Activated T-helper 2 cell treated with anti-CD3 and anti-CD28 coated beads, Interferon-gamma antibody, Interleukin-2, Interleukin-4, amounts not matched to agents 10 μg/mL and 5 μg/mL and 100 μg/mL, durations not matched to agents 14 hours and 24 hours and 36 hours (primary cell): Measurements from ENCODE around the gene SLC2A6. TPM values are rescaled to one million over a fixed set of nuclear protein-coding genes. Genes with fewer than 3 reads are reported as not detected.

Experiments used
- DNase-seq: peaks from one replicate; pipeline ENCODE4 v3.0.0; 2021; ENCODE audit warnings: low spot score
- H3K27ac Mint-ChIP-seq: one replicate; pipeline ENCODE4 v1.8.0; 2021; ENCODE audit warnings: mixed read lengths
- H3K27me3 Mint-ChIP-seq: one replicate; pipeline ENCODE4 v1.8.0; 2021; ENCODE audit warnings: low read depth, mixed read lengths
- H3K36me3 Mint-ChIP-seq: one replicate; pipeline ENCODE4 v1.8.0; 2021; ENCODE audit warnings: low read depth, mixed read lengths
- H3K4me1 Mint-ChIP-seq: one replicate; pipeline ENCODE4 v1.8.0; 2021; ENCODE audit warnings: low read depth, mixed read lengths
- H3K4me3 Mint-ChIP-seq: one replicate; pipeline ENCODE4 v1.8.0; 2021; ENCODE audit warnings: low read depth, mild to moderate bottlenecking, moderate library complexity, mixed read lengths
- H3K9me3 Mint-ChIP-seq: one replicate; pipeline ENCODE4 v1.8.0; 2021; ENCODE audit warnings: mixed read lengths
- intact Hi-C: fragments of 100-400 bp; cut with micrococcal nuclease; formaldehyde crosslinking; loops from one replicate; pipeline ENCODE4 v1.15.1; 2023
- total RNA-seq: library from RNA; stranded (reverse); gene quantifications from 2 replicates; pipeline ENCODE4 v1.2.3, GENCODE V29; 2022

The SLC2A6 gene, protein sequence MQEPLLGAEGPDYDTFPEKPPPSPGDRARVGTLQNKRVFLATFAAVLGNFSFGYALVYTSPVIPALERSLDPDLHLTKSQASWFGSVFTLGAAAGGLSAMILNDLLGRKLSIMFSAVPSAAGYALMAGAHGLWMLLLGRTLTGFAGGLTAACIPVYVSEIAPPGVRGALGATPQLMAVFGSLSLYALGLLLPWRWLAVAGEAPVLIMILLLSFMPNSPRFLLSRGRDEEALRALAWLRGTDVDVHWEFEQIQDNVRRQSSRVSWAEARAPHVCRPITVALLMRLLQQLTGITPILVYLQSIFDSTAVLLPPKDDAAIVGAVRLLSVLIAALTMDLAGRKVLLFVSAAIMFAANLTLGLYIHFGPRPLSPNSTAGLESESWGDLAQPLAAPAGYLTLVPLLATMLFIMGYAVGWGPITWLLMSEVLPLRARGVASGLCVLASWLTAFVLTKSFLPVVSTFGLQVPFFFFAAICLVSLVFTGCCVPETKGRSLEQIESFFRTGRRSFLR
- 6.1 and 6.5 TPM in 2 replicates for total RNA-seq

DNA sequence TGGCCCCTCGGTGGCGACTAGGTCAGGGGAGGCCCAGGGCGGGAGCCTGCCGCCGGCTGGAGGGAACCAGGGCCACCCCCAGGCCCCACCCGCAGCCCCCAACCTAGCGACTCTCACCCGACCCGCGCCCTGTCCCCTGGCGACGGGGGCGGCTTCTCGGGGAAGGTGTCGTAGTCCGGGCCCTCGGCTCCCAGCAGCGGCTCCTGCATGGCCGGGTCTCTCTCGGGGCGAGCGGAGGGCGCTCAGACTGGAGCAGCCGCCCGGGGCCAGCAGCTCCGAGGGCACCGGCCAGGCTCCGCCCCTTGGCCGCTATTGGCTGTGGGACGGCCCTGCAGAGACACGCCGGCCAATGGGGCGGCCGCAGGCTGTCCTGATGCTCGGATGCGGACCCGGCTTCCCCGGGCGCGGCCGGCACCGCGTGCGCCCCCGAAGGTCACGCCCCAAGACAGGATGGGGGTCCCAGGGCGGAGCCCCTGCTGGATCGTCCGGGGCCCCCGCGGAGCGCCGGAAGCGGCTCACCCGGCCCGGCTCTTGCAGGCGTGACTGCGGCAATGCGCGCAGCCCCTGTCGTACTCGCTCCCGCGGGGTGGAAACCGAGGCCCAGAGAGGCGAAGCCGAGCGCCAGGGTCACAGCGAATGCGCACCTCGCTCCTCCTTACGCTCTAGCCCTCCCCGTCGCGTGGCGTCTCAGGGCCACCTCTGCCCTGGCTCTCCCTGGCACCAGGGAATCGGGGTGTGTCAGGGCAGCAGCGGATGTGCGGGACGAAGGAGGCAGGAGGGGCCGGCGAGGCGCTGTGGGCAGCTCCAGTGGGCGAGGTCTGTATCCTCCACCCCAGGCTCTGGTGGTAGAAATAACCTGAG is at the start of gene SLC2A6:
Gene SLC2A6, minus strand, starts transcription at position 249 of the 861 bp plus-strand sequence. Its CDS starts 40 bp downstream, at position 209.
- peak within 1 kb of the TSS; percentile 72 for H3K4me3 Mint-ChIP-seq
- peaks cover 11% of the 10 kb centered on the region for H3K4me1 Mint-ChIP-seq
- H3K27ac Mint-ChIP-seq = no peak within 1 kb of the TSS
- peaks cover 8% of the 10 kb centered on the region for H3K27me3 Mint-ChIP-seq
- H3K36me3 Mint-ChIP-seq = no peaks in the 10 kb centered on the region
- peak; percentile 79 for DNase-seq
- no peaks in the 10 kb centered on the region for H3K9me3 Mint-ChIP-seq
- intact Hi-C loops = loop anchor here (2.0 to 5.0 kb wide), 3 partner anchors 18 to 107 kb away; partner anchors contain the start of gene REXO4

- Mint-ChIP-seq H3K4me1 (no peaks in the 10 kb centered on the region), H3K27me3 (peaks cover 7% of the 10 kb centered on the region), H3K27ac (no peak overlapping the region), H3K9me3 (no peaks in the 10 kb centered on the region), H3K4me3 (no peak overlapping the region), H3K36me3 (no peaks in the 10 kb centered on the region)
- intact Hi-C loops = no loop called here
- DNase-seq = no peak
Observed at GRCh38 chr9:133528001-133528875, 49.3 kb upstream of the SLC2A6 start.

- Mint-ChIP-seq H3K36me3 (no peaks in the 10 kb centered on the region), H3K4me3 (no peak overlapping the region), H3K27me3 (no peaks in the 10 kb centered on the region), H3K9me3 (no peaks in the 10 kb centered on the region), H3K4me1 (no peaks in the 10 kb centered on the region), H3K27ac (no peak overlapping the region)
- DNase-seq = no peak
- intact Hi-C loops = no loop called here
Observed at GRCh38 chr9:133527444-133527920, 48.6 kb upstream of the SLC2A6 start.

DNA sequence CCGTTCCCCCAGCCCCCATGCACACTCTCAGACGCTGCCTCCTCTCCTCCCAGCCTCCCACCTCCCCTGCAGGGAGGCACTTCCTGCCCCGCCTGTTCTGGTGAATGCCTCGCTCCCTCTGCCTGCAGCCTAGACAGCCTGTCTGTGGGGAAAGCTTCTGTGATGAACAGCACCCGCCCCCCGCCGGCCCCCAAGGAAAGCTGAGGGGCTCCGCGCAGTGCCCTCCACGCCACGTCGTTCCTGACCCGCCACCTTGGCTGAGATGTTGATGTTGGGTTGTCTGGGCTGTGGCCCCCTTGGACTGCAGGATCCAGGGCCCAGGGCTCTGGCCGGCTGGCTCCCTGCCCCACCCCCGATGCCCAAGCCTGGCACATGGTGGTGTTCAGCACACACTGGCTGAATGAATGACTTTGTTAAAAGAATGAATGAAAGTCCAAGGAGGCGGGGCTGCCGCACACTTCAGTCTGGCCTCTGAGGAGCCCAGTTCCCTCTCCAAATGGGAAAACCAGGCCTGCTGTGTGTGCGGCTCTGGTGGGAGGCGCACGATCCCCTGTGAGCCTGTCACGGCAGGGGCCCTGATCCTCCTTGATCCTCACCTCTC is 47.9 kb upstream of the SLC2A6 start:
- intact Hi-C loops = no loop called here
- Mint-ChIP-seq H3K9me3 (no peaks in the 10 kb centered on the region), H3K4me1 (no peaks in the 10 kb centered on the region), H3K27me3 (no peaks in the 10 kb centered on the region), H3K27ac (no peak overlapping the region), H3K4me3 (no peak overlapping the region), H3K36me3 (no peaks in the 10 kb centered on the region)
- no peak for DNase-seq

DNA sequence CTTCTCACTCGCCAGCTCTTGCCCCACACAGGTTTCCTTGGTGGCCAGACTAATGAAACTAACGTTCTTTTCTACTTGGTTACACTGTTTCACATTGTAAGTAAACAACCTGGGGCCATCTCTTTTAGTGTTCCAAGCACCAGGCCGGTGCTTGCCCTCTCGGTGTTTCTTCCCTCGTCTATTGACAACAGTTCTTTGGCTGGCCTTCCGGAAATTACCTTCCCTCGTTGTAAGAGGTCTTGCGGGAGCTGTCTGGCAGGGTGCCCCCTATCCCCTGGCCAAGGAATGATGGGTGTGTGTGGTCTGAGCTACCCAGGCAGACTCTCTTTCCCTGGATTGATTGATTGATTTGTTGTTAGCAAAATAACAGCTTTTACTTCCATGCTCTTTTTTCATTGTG is 46.8 kb upstream of the SLC2A6 start:
- DNase-seq = no peak
- Mint-ChIP-seq H3K36me3 (no peaks in the 10 kb centered on the region), H3K4me3 (no peak overlapping the region), H3K27ac (no peak overlapping the region), H3K9me3 (no peaks in the 10 kb centered on the region), H3K4me1 (no peaks in the 10 kb centered on the region), H3K27me3 (no peaks in the 10 kb centered on the region)
- intact Hi-C loops = no loop called here

DNA sequence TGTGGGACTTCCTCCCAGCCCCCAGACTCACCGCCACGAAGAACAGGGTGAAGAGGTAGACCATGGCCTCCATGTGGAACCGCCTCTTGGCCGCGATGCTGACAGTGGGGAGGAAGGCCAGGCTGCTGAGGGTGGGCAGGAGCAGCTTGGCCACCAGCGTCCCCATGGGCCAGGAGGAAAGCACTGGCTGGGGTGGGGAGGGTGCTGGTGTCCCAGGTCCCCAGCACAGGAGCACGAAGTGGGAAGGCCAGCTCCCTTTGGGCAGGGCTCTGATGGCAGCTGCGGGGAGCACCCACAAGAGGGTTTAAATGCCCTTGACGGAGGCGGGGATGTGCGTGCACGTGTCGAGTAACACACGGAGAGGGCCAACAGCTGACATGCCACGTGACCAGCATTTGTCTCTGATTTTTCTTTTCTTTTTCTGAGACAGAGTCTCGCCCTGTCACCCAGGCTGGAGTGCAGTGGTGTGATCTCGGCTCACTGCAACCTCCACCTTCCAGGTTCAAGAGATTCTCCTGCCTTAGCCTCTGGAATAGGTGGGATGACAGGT is 45.9 kb upstream of the SLC2A6 start, which contains the start of gene MYMK:
Gene MYMK, minus strand, starts transcription at position 281 of the 550 bp plus-strand sequence. Its CDS starts 115 bp downstream, at position 166.
- H3K9me3 Mint-ChIP-seq = no peaks in the 10 kb centered on the region
- H3K27ac Mint-ChIP-seq = no peak within 1 kb of the TSS

DNA sequence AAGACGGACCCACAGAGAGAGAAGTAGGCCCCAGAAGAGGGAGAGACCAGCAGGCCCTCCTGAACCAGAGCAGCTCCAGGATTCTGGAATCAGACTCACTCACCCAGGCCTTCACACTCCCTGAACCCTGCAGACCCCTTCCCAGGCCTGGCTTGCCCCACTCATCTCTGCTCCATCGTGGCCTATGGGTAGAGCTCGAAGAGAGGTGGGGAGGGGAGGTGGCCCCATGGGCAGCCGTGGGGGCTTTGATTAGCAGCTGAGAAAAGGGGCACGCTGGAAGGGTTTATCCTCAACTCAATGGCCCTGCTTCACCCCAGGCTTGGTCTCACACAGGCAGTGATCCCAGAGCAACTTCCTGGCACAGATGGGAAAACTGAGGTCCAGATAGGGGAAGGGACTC is 45.2 kb upstream of the SLC2A6 start:
- no peak overlapping the region for H3K27ac Mint-ChIP-seq

More for the DNA sequence above, 45.9 kb upstream of the SLC2A6 start, which contains the start of gene MYMK:
- Mint-ChIP-seq H3K27me3 (no peaks in the 10 kb centered on the region), H3K4me3 (no peak within 1 kb of the TSS), H3K36me3 (no peaks in the 10 kb centered on the region), H3K4me1 (no peaks in the 10 kb centered on the region)
- intact Hi-C loops = no loop called here
- no peak for DNase-seq

DNA sequence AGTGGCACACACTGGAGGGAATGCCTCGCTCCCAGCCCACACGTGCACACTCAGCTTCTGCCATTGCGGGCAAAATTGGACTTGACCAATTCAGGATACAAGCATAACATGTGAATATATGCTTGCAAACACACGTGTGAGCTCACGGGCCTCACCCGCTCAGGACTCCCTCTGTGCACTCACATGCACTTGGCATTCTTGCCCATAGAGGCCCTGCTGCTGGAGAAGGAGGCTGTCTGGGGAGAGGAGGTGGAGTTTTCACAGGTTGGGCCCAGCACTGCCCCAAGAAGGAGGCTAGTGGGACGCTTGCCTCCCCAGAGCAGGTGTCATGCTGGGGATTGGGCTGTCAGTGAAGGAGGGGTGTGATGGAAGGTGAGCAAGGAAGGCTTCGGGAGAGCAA is 44.2 kb upstream of the SLC2A6 start:
- H3K36me3 Mint-ChIP-seq = no peaks in the 10 kb centered on the region
- intact Hi-C loops = no loop called here

More for the DNA sequence above, 45.2 kb upstream of the SLC2A6 start:
- H3K9me3 Mint-ChIP-seq = no peaks in the 10 kb centered on the region
- no peak overlapping the region for H3K4me3 Mint-ChIP-seq
- no peak for DNase-seq
- intact Hi-C loops = no loop called here
- no peaks in the 10 kb centered on the region for H3K4me1 Mint-ChIP-seq
- no peaks in the 10 kb centered on the region for H3K27me3 Mint-ChIP-seq
- no peaks in the 10 kb centered on the region for H3K36me3 Mint-ChIP-seq

DNA sequence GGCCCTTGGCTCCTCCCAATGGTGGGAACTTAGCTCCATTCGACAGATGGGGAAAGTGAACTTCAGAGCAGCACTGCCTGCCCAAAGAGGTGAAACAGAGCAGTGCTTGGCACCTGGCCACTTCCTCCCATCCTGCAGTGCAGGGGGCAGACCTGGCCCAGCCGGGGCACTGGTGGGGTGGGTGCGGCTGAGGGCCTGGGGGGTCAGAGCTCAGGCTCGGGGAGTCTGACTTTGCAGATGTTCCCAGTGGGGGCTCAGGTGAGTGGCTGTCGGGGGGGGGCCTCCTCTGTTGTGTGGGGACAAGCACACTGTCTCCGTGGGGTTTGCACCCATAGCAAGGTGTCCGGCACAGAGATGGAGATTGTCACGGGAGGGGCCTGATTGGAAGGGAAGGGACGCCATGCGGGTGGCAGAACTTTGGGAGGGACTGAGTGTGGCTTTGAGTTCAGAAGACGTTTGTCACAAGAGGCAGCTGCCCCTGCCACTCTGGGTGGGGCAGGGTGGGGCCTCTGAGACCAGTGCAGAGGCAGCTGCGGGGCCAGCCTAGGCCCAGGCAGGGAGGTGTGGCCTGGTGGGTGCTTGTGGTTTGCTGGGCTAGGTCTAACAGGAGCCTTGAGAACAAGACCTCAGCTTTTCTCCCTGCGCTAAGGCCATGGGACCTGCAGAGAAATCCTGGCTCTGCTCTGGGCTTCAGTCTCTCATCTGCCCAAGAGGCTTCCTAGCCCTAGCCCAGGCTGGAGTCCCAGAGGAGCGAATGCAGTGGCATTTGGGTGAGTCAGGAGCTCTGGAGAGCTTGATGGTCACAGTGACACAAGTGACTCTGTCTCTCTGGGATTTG is 43.4 kb upstream of the SLC2A6 start:
- Mint-ChIP-seq H3K27me3 (no peaks in the 10 kb centered on the region), H3K9me3 (no peaks in the 10 kb centered on the region), H3K27ac (no peak overlapping the region), H3K4me3 (no peak overlapping the region), H3K4me1 (no peaks in the 10 kb centered on the region), H3K36me3 (no peaks in the 10 kb centered on the region)
- no peak for DNase-seq
- intact Hi-C loops = no loop called here

More for the DNA sequence above, 44.2 kb upstream of the SLC2A6 start:
- Mint-ChIP-seq H3K27me3 (no peaks in the 10 kb centered on the region), H3K27ac (no peak overlapping the region), H3K4me1 (no peaks in the 10 kb centered on the region), H3K9me3 (no peaks in the 10 kb centered on the region), H3K4me3 (no peak overlapping the region)
- no peak for DNase-seq

- intact Hi-C loops = no loop called here
- Mint-ChIP-seq H3K36me3 (no peaks in the 10 kb centered on the region), H3K27ac (no peak overlapping the region), H3K27me3 (no peaks in the 10 kb centered on the region), H3K9me3 (no peaks in the 10 kb centered on the region), H3K4me3 (no peak overlapping the region), H3K4me1 (no peaks in the 10 kb centered on the region)
- no peak for DNase-seq
Observed at GRCh38 chr9:133521122-133522072, 42.5 kb upstream of the SLC2A6 start.
